ENCODE measurements around the gene BAIAP3.

- TF ChIP-seq, protein P1, sequence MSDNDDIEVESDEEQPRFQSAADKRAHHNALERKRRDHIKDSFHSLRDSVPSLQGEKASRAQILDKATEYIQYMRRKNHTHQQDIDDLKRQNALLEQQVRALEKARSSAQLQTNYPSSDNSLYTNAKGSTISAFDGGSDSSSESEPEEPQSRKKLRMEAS (IDR thresholded peaks at IDR 0.05): no peak
- TF ChIP-seq YY1 (IDR thresholded peaks at IDR 0.05; ENCODE audit: extremely low read depth, insufficient replicate concordance, low read depth, low read length) (no peak), REST (IDR thresholded peaks at IDR 0.05; ENCODE audit: low read depth) (no peak), CTCF (IDR thresholded peaks at IDR 0.05 in 2 of 3, conservative IDR thresholded peaks at IDR 0.05 in 1 of 3; ENCODE audit: borderline replicate concordance in 1 of 3, insufficient read depth in 1 of 3, low read depth in 2 of 3, low read length in 2 of 3) (no peak), EZH2 (IDR thresholded peaks at IDR 0.05) (no peak), ZFX (IDR thresholded peaks at IDR 0.05) (no peak), POLR2A (IDR thresholded peaks at IDR 0.05; ENCODE audit: borderline replicate concordance, extremely low read depth, insufficient read depth, insufficient read length) (no peak), POLR2AphosphoS5 (IDR thresholded peaks at IDR 0.05; ENCODE audit: low read depth, low read length) (no peak), ZBTB33 (IDR thresholded peaks at IDR 0.05; ENCODE audit: extremely low read depth, insufficient replicate concordance, low read length) (no peak), EZH2phosphoT487 (IDR thresholded peaks at IDR 0.05; ENCODE audit: borderline replicate concordance) (no peak), SP1 (IDR thresholded peaks at IDR 0.05; ENCODE audit: low read depth) (no peak), FOSL1 (IDR thresholded peaks at IDR 0.05; ENCODE audit: low read depth) (no peak)
These were observed 51.8 kb downstream of the BAIAP3 start for GRCh38 chr16:1385232-1385631.
